ENCODE results near the gene DGAT2. TPM values are rescaled to one million over a fixed set of nuclear protein-coding genes. Genes with fewer than 3 reads are reported as not detected.

Gene DGAT2
- total RNA-seq, 2 experiments from 2014 or later, result 1.4 to 1.5 TPM

GRCh38 chr11:75841739-75842138, 73.2 kb downstream of the DGAT2 start:
- ChIA-PET CTCF (interaction anchor here (0.7 kb wide), 1 partner anchor 39 kb away, joined by 3 read pairs; no protein-coding TSS in a partner anchor), POLR2A (no interaction called here)
- no peaks in the 10 kb centered on the region for H3K4me1 Mint-ChIP-seq
- intact Hi-C loops (cut with DNase I, micrococcal nuclease), result no loop called here
- DNase-seq, result no peak
- ATAC-seq, result no peak
- no peaks in the 10 kb centered on the region for H3K9me3 Mint-ChIP-seq (ENCODE audit: low read depth)
- H3K27ac Mint-ChIP-seq, result no peak overlapping the region
- no peak overlapping the region for H3K4me3 Mint-ChIP-seq
- no peaks in the 10 kb centered on the region for H3K27me3 Mint-ChIP-seq
- H3K36me3 Mint-ChIP-seq (ENCODE audit: low read depth), result no peaks in the 10 kb centered on the region

DNA sequence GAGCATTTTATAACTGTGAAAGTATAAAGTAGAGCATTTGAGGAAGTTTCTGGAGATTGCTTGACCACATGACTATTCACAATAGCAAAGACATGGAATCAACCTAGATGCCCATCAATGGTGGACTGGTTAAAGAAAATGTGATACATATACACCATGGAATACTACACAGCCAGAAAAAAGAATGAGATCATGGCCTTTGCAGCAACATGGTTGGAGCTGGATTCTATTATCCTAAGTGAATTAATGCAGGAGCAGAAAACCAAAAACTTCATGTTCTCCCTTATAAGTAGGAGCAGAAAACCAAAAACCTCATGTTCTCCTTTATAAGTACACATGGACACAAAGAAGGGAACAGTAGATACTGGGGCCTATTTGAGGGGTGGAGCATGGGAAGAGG, 76.7 kb downstream of the DGAT2 start:
- ATAC-seq (no peak), DNase-seq (no peak)
- CTCF ChIA-PET, result no interaction called here
- Mint-ChIP-seq H3K4me3 (no peak overlapping the region), H3K36me3 (ENCODE audit: low read depth) (no peaks in the 10 kb centered on the region), H3K27ac (no peak overlapping the region), H3K27me3 (no peaks in the 10 kb centered on the region), H3K9me3 (ENCODE audit: low read depth) (no peaks in the 10 kb centered on the region), H3K4me1 (peaks cover 6% of the 10 kb centered on the region)
- intact Hi-C loops (cut with DNase I, micrococcal nuclease), result no loop called here
- POLR2A ChIA-PET, result no interaction called here

- no peaks in the 10 kb centered on the region for H3K9me3 Mint-ChIP-seq (ENCODE audit: low read depth)
- DNase-seq (no peak), ATAC-seq (no peak)
- H3K36me3 Mint-ChIP-seq (ENCODE audit: low read depth), result peaks cover 9% of the 10 kb centered on the region
- ChIA-PET POLR2A (no interaction called here), CTCF (no interaction called here)
- H3K4me3 Mint-ChIP-seq, result no peak overlapping the region
- H3K4me1 Mint-ChIP-seq, result peaks cover 11% of the 10 kb centered on the region
- no peaks in the 10 kb centered on the region for H3K27me3 Mint-ChIP-seq
- H3K27ac Mint-ChIP-seq, result no peak overlapping the region
- intact Hi-C loops (cut with DNase I, micrococcal nuclease), result no loop called here
Observed at GRCh38 chr11:75849894-75850293, 81.3 kb downstream of the DGAT2 start.

DNA sequence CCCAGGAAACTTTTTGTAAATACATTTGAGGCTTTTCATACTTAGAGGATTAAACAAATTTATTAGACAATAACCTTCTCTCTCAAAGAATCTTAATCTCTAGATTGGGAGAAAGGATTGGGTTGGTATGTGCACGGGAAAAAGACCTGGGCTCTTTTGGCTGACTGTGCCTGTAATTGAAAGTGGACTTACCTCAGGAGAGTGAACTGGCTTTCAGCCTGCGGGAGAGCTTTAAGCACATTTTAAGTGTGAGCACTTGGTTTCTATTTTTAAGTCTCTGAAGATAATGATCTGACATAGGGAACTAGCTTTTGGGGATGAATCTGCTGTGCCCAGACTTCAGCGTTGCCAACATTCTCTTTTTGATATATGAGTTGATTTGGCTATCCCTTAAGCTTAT, 82.2 kb downstream of the DGAT2 start:
- Mint-ChIP-seq H3K36me3 (ENCODE audit: low read depth) (peaks cover 14% of the 10 kb centered on the region), H3K27ac (no peak overlapping the region), H3K9me3 (ENCODE audit: low read depth) (no peaks in the 10 kb centered on the region), H3K4me1 (peaks cover 11% of the 10 kb centered on the region), H3K27me3 (no peaks in the 10 kb centered on the region), H3K4me3 (no peak overlapping the region)
- DNase-seq, result no peak
- no peak for ATAC-seq
- CTCF ChIA-PET, result interaction anchor here (1.8 kb wide), 1 partner anchor 17 kb away, joined by 8 read pairs; no protein-coding TSS in a partner anchor
- intact Hi-C loops (cut with DNase I, micrococcal nuclease), result no loop called here
- POLR2A ChIA-PET, result no interaction called here

Other genes with a start within 250 kb of the DGAT2 start
- 10 to 100 TPM; 16.8 to 22.0 TPM for gene GDPD5, start 242.8 kb upstream of the DGAT2 start, total RNA-seq
- gene SERPINH1, start 206.5 kb upstream of the DGAT2 start, total RNA-seq, result 10 to 100 TPM; 20.3 to 23.1 TPM
- under 1 TPM in 1 of 2 experiments, not detected in 1; 0.05 TPM for gene MAP6, start 99.7 kb upstream of the DGAT2 start, total RNA-seq
- gene MOGAT2, start 50.9 kb upstream of the DGAT2 start, total RNA-seq, result not detected
- 10 to 100 TPM; 11.4 to 13.4 TPM for gene UVRAG, start 46.4 kb downstream of the DGAT2 start, total RNA-seq